Stimulated activated CD4-positive, alpha-beta T cell treated with anti-CD3 and anti-CD28 coated beads, Interleukin-1b, Interleukin-23, amount 100 ng/mL, for 1 hour (primary cell): ENCODE measurements around the gene LCN10.

Source experiments
- DNase-seq, 2 donors: peaks; one replicate each; pipeline ENCODE4 v3.0.0-alpha.2; 2020; ENCODE audit warnings: low read depth in 2 of 2

Gene LCN10

DNA sequence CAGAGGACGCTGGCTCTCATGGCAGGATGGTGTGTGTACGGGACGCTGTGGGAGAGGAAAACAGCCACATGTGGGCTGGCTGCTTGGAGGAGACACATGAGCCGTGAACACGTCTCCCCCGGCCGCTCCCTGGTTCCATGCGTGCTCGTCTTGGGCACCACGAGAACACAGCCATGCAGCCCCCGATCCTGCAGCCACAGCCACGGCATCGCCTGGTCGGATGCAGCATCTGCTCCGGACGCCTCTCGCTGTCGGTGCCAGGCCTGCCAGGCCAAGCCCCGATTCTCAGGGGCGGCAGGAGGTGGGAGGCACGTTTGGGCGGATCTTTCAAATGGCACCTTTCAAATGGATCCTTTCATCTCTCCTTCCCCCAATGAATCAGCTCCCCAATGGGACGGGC is 3.2 kb downstream of the LCN10 start:
- DNase-seq = no peak

DNA sequence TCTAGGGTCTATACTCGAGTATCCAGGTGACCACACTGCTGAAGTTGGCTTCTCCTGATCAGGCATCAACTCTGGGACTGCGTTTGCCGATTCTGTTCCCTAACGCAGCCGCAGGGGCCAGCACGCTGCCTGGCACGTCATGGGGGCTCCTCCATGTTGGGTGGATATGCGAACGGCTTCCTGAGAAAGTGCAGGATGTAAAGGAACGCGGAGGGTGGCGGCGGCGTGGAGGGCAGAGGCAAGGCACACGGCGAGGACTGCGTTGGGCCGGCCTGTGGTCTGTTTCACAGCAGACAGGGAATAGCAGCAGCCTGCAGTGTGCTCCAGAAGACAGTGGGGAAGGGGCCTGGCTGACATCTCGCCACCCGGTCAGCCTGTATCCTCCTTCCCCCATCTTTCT is 3.8 kb downstream of the LCN10 start:
- no peak for DNase-seq

DNA sequence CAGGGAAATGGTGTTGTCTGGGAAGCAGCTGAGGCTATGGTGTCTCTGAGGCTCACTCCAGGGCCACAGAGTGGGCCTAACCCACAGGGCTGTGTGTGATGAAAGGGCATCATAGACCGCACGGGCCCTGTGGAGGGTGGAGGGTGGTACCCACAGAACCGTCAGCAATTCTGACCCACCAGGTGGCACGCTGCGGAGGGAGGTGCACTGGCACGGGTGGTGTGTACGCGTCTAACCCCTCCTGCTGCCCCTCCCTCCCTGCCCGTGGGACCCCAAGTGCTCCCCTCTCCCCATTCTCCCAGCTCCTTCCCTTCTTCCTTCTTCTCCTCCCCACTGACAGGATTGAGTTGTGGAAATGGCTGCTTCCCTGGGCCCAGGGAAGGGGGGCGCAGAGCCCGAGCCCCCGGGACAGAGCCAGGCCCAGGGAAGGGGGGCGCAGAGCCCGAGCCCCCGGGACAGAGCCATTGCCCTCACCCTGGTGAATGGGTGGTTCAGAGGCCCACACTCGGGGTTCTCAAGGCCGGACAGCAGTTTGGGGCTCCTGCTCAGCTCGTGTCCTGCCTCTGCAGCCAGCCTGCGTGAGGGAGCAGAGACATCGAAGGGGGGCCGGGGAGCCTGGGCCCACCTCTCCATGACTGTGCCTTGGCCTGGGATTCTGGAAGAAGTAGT is 6.8 kb downstream of the LCN10 start:
- DNase-seq = no peak

DNA sequence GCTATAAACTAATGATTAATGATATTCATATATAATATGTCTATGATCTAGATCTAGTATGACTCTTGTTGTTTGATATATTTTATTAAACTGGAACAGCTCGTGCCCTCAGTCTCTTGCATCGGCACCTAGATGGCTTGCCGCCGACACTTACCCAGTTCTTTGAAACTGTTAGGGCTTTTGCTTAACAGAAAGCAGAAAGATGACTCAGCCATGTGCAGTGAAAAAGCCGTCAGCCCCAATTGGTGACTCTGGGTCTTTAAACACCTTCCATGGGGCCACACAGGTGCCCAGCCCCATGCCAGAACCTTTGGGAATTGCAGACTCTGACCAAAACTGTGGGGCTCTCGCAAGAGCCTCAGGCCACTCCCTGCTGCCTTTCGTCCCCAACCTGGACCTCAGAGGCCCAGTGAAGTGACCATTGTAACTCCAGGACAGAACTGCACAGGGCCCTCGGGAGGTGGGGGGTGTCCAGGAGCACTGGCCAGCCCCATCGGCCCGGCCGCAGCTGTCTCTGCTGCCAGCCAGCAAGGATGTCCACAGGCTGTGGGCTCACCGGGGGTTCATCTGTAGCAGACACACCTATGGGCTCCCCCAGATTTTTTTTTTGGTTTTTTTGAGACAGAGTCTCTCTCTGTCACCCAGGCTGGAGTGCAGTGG is 7.8 kb downstream of the LCN10 start:
- DNase-seq = no peak

DNA sequence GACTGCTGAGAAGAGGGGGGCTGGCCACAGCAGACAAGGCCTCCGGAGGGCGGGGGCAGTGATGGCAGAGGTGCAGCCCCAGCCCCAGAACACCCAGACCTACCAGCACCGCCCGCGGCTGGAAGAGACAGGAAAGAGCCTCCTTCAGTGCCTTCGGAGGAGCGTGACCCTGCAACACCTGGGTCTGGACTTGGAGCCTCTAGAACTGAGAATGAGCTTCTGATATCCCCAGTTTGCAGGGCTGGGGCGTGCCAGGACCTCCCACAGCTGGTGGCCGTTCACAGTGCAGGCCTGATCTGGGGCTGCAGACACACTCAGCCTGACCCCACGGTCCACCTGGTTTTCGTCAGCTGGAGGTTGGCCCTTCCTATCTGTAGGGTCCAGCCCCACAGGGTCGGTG is 9.1 kb downstream of the LCN10 start:
- no peak for DNase-seq

DNA sequence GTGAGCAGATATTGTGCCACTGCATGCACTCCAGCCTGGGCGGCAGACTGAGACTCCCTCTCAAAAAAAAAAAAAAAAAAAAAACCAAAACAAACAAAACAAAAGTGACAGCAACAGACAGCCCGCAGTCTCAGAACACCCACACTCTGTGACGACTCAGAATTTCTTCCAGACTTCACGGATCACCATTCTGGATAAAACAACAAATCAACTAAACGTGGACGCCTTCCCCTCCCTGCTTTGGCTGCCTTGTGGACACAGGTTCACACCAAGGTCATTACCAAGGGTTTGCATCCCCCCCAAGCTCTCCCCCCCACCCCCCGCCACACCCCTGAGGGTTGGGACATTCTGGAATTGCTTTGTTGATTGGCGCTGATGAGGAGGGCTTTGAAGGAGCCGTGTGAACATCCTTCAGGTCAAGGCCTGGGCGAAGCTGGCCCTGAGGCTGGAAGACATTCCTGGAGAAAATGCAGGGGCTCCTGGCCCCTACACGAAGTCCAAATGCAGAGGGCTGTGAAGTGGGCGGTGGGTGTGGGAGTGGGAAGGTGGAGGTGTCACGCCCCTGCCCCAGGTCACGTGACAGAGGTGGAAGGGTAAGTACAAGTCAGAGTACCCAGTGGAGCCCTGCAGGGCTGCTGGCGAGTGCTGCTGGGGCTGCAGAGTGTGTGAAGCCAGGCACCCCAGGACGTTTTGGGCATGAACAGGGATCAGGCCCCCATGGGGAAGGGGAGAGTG is 10.1 kb downstream of the LCN10 start:
- no peak for DNase-seq

DNA sequence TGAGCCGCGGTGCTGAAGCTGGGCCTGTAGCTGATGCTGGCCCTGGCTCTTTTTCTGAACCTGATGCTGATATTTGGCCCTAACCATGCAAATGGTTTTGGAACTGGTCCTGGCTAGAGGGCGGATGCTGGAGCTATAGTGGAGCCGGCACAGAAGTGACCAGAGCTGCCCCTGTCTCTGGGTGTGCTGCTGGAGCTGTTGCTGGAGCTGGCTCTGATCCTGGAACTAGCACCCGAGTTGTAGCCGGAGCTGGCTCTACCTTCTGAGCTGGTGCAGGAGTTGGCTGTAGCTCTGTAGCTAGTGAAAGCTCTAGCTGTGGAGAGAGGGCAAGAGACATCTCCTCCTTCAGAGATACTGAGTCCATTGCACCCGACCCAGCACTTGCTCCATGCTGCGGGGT is 12.8 kb downstream of the LCN10 start:
- no peak for DNase-seq

DNA sequence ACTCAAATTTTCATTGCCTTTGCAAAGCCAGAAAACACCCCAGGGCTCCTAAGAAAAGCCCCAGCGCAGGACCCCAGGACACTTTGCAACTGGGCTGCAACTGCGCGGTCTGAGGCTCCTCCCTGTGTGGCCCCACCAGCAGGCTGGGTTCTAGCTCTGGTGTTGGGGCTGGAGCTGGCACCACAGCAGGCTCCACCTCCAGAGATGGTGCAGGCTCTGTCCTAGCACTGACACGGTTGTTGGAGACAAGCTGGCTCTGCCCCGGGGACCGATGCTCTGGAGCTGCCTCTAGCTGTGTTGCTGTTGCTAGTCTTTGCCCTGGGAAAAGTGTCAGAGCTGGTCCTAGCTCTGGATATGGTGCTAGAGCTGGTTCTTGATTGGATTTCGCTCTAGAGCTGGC is 13.6 kb downstream of the LCN10 start:
- no peak for DNase-seq

DNA sequence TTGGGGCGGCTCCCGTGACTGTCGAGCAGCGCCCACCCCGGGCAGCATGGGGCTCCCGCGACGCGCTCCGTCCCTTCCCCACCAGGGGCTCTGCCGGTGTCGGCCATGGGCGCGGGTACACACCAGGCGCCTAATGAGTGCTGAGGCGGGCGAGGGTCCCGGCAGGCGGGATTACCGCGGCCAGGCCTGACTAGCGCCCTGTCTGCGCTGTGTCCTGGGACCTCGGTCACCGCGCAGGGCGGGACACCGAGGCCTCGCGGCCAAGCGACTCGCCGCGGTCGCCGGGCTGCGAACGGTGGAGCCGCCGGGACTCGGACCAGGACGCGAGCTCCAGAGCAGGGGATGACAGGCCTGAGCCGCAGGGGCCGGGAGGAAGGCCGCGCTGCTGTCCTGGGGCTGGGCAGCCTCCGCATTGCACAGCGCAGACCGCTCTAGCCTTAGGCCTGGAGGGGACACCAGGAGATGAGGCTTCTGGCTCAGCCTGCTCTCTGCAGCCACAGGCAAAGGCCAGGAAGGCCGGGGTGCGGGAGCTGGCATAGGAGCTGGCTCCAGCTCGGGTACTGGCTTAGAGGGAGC is 14.1 kb downstream of the LCN10 start:
- no peak for DNase-seq

DNA sequence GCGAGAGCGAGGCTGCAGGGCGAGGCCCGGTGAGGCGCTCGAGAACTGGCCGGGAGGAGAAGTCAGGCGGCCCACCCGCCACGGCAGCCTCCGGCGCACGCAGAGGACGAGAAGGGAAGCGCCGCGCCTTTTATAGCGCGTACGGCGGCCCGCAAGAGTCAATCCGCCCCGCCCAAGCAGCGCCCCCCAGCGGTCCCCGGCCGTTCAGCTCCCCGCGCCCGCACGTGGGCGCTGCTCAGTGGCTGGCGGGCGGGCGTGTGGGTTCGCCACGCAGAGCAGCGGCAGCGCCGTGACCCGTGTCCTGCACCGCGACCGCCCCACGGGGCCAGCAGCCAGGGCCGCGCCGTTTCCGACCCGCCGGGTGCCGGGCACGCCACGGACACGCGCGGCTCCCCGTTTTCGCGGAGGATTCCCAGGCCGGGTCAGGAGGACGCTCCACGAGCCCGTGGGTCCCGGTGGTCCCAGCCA is 14.6 kb downstream of the LCN10 start:
- DNase-seq = peak; percentile 87 to 94

DNA sequence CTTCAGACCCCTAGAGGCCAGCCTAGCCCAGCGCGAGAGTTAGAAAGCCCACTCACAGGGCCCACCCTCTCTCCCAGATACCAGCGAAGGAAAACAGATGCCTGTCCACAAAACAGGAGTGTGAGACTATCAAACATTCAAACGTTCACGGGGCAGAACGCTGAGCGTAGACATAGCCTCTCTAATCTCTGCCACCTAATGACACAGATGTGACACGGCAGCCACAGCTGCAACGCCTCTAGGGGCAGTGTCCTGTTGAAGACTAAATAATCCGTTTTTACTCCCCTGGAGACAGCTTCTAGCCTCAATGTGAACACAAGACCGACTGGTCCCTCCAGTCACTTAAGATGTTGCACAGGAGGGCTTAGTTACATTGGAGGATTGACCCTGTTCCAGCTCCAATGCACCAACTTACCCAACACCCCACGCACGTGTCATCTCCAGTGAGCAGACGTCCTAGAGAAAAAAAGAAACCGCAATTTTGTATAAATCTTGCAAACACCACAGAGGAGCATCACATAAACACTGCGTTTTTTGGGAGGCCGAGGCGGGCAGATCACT is 16.0 kb downstream of the LCN10 start:
- no peak for DNase-seq

DNA sequence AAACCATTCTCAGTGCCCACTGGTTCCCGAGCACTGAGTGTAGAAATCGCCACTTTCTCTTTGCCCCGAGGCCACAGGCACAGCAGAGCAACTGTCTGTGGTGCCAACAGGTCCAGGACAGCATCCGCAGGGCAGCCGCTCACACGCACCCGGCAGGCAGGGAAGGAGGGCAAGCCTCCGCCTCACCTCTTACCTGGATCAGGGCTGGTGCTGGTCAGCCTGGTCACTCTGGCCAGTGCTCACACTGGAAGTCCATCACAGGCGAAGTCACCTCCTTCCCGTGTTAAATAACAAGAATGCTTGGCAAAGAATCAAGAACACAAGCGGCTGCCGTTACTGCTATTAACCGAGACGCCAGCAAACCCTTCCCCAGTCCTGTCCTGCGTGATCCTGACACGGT is 16.6 kb downstream of the LCN10 start:
- DNase-seq = no peak

DNA sequence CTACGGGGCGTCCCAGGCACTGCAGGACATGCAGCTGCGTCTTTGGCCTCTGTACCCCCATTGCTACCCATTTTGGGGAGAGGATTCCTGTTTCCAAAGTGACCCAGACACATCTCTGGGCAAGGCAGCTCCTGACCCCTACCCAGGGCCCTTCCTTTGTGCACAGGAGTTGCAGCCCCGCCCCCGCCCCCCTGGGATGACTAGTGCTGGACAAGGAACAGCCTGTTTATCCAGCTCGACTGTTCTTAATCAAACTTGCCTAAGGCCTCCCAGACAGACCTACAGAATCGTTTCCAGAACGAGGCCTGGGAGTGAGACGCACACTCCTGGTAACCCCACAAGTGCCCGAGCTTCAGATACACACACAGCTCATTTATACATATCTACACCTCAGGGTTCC is 17.1 kb downstream of the LCN10 start:
- DNase-seq = no peak

DNA sequence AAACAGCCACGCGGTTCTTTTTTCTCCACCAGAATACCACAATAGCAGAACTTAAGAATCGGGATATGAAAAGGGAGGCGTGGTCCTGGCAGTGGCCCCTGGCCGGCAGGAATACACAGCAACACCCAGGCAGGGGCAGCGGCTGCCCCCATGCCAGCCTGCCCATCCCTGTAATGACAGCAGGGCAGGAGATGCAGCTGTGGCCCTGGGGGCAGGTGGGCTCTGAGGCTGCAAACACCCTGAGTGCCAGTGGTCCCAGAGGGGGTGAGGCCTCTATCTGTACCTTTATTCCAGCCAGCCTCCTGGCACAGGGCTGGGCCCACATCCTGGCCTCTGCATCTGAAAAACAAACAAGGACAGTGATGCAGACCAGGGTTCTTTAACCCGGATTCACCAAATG is 18.0 kb downstream of the LCN10 start:
- no peak for DNase-seq

DNA sequence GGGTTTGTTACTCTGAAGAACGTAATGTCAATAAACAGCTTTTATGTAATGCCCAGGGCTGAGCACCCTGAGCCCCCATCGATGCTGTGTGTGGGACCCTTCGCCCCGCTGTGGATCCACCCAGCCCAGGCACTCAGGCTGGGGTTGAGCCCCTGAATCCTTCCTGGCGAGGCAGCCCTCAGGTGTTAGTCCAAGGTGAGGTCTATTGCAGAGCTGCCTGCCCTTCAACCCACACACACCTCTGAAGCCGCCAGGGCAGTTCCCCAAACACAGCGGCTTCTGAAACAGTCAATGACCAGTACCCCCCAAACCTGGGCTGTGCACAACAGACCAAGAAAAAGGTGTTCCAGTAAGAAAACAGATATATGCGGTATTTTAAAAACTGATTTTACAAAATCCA is 18.8 kb downstream of the LCN10 start:
- DNase-seq = no peak

DNA sequence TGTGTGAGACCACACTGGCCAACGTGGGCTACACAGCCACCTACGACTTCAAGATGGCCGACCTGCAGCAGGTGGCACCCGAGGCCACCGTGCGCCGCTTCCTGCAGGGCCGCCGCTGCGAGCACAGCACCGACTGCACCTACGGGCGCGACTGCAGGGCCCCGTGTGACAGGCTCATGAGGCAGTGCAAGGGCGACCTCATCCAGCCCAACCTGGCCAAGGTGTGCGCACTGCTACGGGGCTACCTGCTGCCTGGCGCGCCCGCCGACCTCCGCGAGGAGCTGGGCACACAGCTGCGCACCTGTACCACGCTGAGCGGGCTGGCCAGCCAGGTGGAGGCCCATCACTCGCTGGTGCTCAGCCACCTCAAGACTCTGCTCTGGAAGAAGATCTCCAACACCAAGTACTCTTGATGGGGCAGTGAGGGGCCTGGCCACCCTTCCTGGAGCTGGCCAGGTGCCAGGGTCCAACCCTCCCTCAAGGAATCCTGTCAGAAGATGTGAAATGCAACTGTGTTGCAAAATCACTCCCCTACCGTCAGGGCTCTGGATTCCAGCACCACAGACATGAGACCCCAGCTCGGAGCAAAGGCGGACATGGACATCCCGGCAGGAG is 19.3 kb downstream of the LCN10 start:
- DNase-seq = no peak

DNA sequence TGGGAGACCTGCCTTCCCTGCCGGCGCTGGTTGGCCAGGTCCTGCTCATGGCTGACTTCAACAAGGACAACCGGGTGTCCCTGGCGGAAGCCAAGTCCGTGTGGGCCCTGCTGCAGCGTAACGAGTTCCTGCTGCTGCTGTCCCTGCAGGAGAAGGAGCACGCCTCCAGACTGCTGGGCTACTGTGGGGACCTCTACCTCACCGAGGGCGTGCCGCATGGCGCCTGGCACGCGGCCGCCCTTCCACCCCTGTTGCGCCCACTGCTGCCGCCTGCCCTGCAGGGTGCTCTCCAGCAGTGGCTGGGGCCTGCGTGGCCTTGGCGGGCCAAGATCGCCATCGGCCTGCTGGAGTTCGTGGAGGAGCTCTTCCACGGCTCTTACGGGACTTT is 19.8 kb downstream of the LCN10 start:
- no peak for DNase-seq

DNA sequence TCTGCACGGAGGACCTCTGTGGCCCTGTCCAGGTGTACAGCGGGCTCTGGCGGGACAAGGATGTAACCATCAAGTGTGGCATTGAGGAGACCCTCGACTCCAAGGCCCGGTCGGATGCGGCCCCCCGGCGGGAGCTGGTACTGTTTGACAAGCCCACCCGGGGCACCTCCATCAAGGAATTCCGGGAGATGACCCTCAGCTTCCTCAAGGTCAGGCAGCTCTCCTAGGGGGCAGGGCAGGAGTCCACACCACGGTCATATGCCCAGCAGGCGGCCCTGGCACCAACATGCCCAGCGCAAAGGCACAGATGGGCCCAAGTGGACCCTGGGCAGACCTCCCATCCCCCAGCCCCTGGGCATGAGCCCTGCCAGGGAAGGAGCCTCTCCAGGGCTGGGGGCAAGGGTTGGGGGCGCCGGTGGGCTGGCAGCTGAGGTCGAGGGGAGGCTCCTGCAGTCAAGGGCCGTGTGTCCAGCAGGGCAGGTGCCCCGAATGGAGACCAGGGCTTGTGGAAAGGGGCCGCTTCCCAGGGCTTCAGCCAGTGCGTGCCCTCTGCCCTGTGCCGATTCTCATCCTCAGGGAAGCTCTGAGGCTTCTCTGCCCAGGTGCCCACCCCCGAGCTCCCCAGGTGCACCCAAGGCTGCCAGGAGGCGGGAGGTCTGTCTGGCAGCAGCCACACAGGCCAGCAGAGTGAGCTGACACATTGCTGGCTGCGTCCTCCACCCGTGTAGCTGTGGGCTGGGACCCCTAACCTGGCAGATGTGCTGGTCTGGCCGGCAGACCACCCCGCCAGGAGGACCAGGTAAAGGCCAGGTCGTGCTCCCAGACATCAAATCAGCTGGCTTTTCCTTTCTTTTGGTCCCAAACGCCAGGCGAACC is 20.4 kb downstream of the LCN10 start:
- no peak for DNase-seq

DNA sequence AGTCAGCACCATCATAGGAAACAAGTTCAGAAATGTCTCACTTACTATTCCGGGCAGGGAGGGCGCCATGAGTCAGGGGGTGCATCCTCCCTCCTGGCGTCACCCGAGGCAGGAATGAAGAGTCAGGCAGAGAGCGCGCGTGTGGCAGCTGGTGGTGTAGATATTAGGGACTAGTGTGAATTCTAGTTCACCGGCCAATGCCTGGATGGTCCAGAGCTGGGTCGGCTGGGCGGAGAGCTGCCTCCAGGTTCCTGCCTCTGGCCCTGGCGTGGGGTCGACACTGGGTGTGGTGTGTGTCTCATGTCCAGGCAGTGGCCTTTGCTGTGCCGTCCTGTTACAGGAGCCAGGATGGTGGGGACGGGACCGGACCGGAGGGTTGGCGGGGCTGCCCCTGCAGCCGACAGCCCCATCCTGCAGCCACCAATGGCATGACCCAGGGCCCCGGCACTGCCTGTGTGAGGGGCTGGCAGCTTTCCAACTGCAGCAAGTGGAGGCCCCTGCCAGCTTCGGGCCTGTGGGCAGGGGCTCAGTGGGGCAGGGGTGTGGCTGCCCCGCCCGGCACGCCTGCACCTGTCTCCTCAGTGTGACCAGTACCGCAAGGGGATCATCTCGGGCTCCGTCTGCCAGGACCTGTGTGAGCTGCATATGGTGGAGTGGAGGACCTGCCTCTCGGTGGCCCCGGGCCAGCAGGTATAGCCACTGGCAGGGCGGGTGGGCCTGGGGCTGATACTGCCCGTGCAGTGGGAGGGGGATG is 21.2 kb downstream of the LCN10 start:
- DNase-seq = no peak

DNA sequence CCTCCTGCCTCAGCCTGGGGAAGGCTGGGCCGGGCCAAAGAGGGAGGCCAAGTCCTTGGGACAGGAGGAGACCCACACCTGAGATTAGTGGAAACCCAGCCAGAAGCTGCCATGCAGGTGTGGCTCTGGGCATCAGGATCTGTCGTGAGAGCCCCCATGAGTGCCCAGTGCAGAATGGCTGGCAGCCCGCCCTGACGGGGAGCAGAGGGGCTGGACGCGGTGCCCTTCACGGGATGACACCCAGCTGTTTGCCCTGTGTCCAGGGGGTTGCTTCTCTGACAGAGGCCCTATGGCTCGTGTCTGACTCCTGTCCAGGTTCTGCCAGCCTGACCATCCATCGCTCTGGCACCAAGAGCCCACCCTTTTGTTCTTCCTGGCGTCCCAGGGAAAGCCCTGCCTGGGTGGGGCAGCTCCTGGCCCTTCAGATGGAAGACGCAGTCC is 21.8 kb downstream of the LCN10 start:
- DNase-seq = no peak
